ENCODE results near the gene CUL1. TPM values are rescaled to one million over a fixed set of nuclear protein-coding genes. Genes with fewer than 3 reads are reported as not detected.

The CUL1 gene
- total RNA-seq, 1 experiment from 2014 or later = 53.1 TPM

- H3K9ac ChIP-seq (ENCODE audit: low read length) = no peak overlapping the region
- no peaks in the 10 kb centered on the region for H3K9me3 ChIP-seq (ENCODE audit: control insufficient read depth in 1 of 2, insufficient read depth in 1 of 2, low read depth in 1 of 2, low read length in 2 of 2)
- peaks cover 100% of the 10 kb centered on the region for H3K79me2 ChIP-seq (ENCODE audit: insufficient read depth, low read length)
- H3K9me2 ChIP-seq (ENCODE audit: insufficient read depth) = no peaks in the 10 kb centered on the region
- no peak overlapping the region for H2AFZ ChIP-seq (ENCODE audit: low read depth, low read length, poor library complexity, severe bottlenecking)
- intact Hi-C loops (cut with micrococcal nuclease) = no loop called here
- no TSS peak for BruUV-seq (replicated peaks)
- H3K4me3 ChIP-seq (replicated peaks in 1 of 2; ENCODE audit: low read depth in 1 of 2, low read length in 2 of 2) = no peak overlapping the region
- POLR2A ChIA-PET = no interaction called here
- CTCF ChIA-PET = no interaction called here
- DNase-seq (ENCODE audit: low read depth, low spot score) (no peak), ATAC-seq (no peak)
- no peak overlapping the region for H3K27ac ChIP-seq (ENCODE audit: low read depth, low read length)
- 0 out of 4 replicates have a peak, but pooled peaks cover 0 to 4% of the 10 kb centered on the region in 2 experiments for H3K36me3 ChIP-seq (ENCODE audit: control insufficient read depth in 1 of 2, insufficient read depth in 2 of 2, low read length in 2 of 2)
- H3K4me1 ChIP-seq (ENCODE audit: control insufficient read depth in 1 of 2, insufficient read depth in 2 of 2, low read length in 2 of 2) = no peaks in the 10 kb centered on the region
- peaks cover 41% of the 10 kb centered on the region; the same call in 1 of the 2 replicates for H4K20me1 ChIP-seq (ENCODE audit: insufficient read depth)
- no peak for TF ChIP-seq POLR2A (IDR thresholded peaks at IDR 0.05; ENCODE audit: borderline replicate concordance, extremely low read depth, insufficient read depth, insufficient read length)
- H3K27me3 ChIP-seq (ENCODE audit: insufficient read depth, low read length) = no peaks in the 10 kb centered on the region
- H3K4me2 ChIP-seq (ENCODE audit: low read length) = no peak overlapping the region
- RAD21 ChIA-PET (ENCODE audit: low non-redundant PET in 1 of 2, low total read pairs in 2 of 2, uncharacterized antibody in 2 of 2, unreplicated experiment in 2 of 2) = no interaction called here
These were observed 150.8 kb downstream of the CUL1 start for GRCh38 chr7:148849393-148850098.

DNA sequence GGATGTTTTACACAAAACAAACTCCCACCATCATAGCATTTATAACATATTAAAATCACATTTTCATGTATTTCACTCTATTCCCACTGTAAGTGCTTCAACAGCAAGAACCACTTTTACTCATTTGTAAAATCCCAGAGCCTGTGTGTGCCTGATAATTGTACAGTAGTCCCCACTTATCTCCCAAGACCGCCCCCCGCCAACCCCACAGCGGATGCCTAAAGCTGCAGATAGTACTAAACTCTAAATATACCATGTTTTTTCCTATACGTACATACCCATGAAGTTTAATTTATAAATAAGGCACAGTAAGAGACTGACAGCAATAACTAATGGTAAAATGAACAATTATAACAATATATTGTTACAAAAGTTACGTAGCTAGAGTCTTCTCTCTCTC lies 151.9 kb downstream of the CUL1 start:
- Histone ChIP-seq H3K36me3 (ENCODE audit: control insufficient read depth in 1 of 2, insufficient read depth in 2 of 2, low read length in 2 of 2) (0 out of 4 replicates have a peak, but pooled peaks cover 0 to 4% of the 10 kb centered on the region in 2 experiments), H3K9me2 (ENCODE audit: insufficient read depth) (no peaks in the 10 kb centered on the region), H4K20me1 (ENCODE audit: insufficient read depth) (peaks cover 42% of the 10 kb centered on the region; the same call in 1 of the 2 replicates), H3K27me3 (ENCODE audit: insufficient read depth, low read length) (no peaks in the 10 kb centered on the region), H3K4me3 (replicated peaks in 1 of 2; ENCODE audit: low read depth in 1 of 2, low read length in 2 of 2) (no peak overlapping the region), H2AFZ (ENCODE audit: low read depth, low read length, poor library complexity, severe bottlenecking) (no peak overlapping the region), H3K4me1 (ENCODE audit: control insufficient read depth in 1 of 2, insufficient read depth in 2 of 2, low read length in 2 of 2) (no peaks in the 10 kb centered on the region), H3K4me2 (ENCODE audit: low read length) (no peak overlapping the region), H3K9ac (ENCODE audit: low read length) (no peak overlapping the region), H3K9me3 (ENCODE audit: control insufficient read depth in 1 of 2, insufficient read depth in 1 of 2, low read depth in 1 of 2, low read length in 2 of 2) (no peaks in the 10 kb centered on the region), H3K27ac (ENCODE audit: low read depth, low read length) (no peak overlapping the region), H3K79me2 (ENCODE audit: insufficient read depth, low read length) (peaks cover 100% of the 10 kb centered on the region)
- DNase-seq (ENCODE audit: low read depth, low spot score) = no peak
- CTCF ChIA-PET = no interaction called here
- TF ChIP-seq POLR2A (IDR thresholded peaks at IDR 0.05; ENCODE audit: borderline replicate concordance, extremely low read depth, insufficient read depth, insufficient read length) = no peak
- no peak for TF ChIP-seq TCF7L2 (IDR thresholded peaks at IDR 0.05; ENCODE audit: borderline replicate concordance, extremely low read depth, insufficient read depth, insufficient read length)
- TF ChIP-seq EZH2phosphoT487 (IDR thresholded peaks at IDR 0.05; ENCODE audit: borderline replicate concordance) = no peak
- TF ChIP-seq, protein P1, sequence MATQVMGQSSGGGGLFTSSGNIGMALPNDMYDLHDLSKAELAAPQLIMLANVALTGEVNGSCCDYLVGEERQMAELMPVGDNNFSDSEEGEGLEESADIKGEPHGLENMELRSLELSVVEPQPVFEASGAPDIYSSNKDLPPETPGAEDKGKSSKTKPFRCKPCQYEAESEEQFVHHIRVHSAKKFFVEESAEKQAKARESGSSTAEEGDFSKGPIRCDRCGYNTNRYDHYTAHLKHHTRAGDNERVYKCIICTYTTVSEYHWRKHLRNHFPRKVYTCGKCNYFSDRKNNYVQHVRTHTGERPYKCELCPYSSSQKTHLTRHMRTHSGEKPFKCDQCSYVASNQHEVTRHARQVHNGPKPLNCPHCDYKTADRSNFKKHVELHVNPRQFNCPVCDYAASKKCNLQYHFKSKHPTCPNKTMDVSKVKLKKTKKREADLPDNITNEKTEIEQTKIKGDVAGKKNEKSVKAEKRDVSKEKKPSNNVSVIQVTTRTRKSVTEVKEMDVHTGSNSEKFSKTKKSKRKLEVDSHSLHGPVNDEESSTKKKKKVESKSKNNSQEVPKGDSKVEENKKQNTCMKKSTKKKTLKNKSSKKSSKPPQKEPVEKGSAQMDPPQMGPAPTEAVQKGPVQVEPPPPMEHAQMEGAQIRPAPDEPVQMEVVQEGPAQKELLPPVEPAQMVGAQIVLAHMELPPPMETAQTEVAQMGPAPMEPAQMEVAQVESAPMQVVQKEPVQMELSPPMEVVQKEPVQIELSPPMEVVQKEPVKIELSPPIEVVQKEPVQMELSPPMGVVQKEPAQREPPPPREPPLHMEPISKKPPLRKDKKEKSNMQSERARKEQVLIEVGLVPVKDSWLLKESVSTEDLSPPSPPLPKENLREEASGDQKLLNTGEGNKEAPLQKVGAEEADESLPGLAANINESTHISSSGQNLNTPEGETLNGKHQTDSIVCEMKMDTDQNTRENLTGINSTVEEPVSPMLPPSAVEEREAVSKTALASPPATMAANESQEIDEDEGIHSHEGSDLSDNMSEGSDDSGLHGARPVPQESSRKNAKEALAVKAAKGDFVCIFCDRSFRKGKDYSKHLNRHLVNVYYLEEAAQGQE (IDR thresholded peaks at IDR 0.05; ENCODE audit: low read depth) = no peak
- TF ChIP-seq CEBPB (IDR thresholded peaks at IDR 0.05; ENCODE audit: low read depth) = no peak
- TF ChIP-seq POLR2AphosphoS5 (IDR thresholded peaks at IDR 0.05; ENCODE audit: low read depth, low read length) = no peak
- TF ChIP-seq SIN3A (IDR thresholded peaks at IDR 0.05; ENCODE audit: low read depth) = no peak
- TF ChIP-seq ELF1 (IDR thresholded peaks at IDR 0.05; ENCODE audit: borderline replicate concordance, low read depth) = no peak
- TF ChIP-seq SP1 (IDR thresholded peaks at IDR 0.05; ENCODE audit: low read depth) = no peak
- TF ChIP-seq ATF3 (IDR thresholded peaks at IDR 0.05) = no peak
- no peak for TF ChIP-seq CBX3 (IDR thresholded peaks at IDR 0.05; ENCODE audit: low read depth)
- TF ChIP-seq EZH2 (IDR thresholded peaks at IDR 0.05) = no peak
- TF ChIP-seq YY1 (IDR thresholded peaks at IDR 0.05; ENCODE audit: extremely low read depth, insufficient replicate concordance, low read depth, low read length) = no peak
- TF ChIP-seq, protein P2, sequence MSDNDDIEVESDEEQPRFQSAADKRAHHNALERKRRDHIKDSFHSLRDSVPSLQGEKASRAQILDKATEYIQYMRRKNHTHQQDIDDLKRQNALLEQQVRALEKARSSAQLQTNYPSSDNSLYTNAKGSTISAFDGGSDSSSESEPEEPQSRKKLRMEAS (IDR thresholded peaks at IDR 0.05) = no peak
- TF ChIP-seq ZFX (IDR thresholded peaks at IDR 0.05) = no peak
- no peak for TF ChIP-seq SRF (IDR thresholded peaks at IDR 0.05; ENCODE audit: low read depth)
- ATAC-seq = no peak
- BruUV-seq (replicated peaks) = no TSS peak
- RAD21 ChIA-PET (ENCODE audit: low non-redundant PET in 1 of 2, low total read pairs in 2 of 2, uncharacterized antibody in 2 of 2, unreplicated experiment in 2 of 2) = no interaction called here
- intact Hi-C loops (cut with micrococcal nuclease) = no loop called here
- POLR2A ChIA-PET = no interaction called here

Measured in HCT116 (cell line).